Measurements from ENCODE around the gene SLC39A3.
"Not testable (repeated sequence)": the region's sequence is repeated elsewhere in the genome, so short reads cannot be mapped to it uniquely, and the experiment has no call there.

Gene SLC39A3

DNA sequence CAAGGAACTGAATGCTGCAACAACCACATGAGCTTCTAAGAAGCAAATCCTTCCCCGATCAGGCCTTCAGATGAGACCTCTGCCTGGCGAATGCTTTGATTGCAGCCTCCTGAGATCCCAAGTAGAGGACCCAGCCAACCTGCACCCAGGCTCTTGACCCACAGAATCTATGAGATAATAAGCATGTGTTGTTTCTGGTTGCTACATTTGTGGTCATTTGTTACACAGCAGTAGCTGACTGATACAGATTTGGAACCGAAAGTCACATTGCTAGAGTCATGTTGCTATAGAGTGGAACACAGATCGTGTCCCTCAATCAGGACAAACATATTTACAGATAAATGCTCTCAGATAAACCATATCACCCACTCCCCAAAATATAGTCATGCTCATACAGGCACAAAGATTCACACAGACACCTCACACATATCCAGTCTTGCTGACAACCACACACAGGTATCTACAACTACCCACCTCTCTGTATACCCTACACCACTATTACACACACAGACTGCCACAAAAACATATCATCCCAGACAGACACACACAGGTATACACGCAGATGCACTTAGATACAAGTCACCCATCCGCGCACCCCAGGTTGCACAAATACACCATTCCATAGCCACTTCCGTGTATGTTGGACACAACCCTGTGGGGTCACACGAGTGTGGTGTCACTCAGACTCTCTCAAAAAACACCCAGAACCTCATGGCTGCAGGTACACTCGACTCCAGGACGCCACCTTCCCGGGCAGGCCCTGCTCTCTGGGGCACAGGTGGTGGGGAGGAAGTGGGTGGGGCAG, 24.1 kb downstream of the SLC39A3 start:
- in situ Hi-C loops (cut with HindIII; ENCODE audit: low pct_ligation_motif_present, low pct_unique_long_range_greater_than_20kb, low sequenced_read_pairs), result no loop called here
- no peak for DNase-seq

GRCh38 chr19:2714531-2715269, 25.1 kb downstream of the SLC39A3 start:
- no peak for DNase-seq
- in situ Hi-C loops (cut with HindIII; ENCODE audit: low pct_ligation_motif_present, low pct_unique_long_range_greater_than_20kb, low sequenced_read_pairs), result no loop called here

- in situ Hi-C loops (cut with HindIII; ENCODE audit: low pct_ligation_motif_present, low pct_unique_long_range_greater_than_20kb, low sequenced_read_pairs); DNase-seq: not testable (repeated sequence)
Measured at GRCh38 chr19:2714102-2714501, 25.7 kb downstream of the SLC39A3 start.

DNA sequence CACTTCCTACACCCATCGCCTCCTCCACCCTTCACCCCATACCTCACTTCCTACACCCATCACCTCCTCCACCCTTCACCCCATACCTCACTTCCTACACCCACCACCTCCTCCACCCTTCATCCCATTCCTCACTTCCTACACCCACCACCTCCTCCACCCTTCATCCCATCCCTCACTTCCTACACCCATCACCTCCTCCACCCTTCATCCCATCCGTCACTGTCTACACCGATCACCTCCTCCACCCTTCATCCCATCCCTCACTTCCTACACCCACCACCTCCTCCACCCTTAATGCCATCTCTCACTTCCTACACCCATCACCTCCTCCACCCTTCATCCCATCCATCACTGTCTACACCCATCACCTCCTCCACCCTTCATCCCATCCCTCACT, 26.6 kb downstream of the SLC39A3 start:
- DNase-seq; in situ Hi-C loops (cut with HindIII; ENCODE audit: low pct_ligation_motif_present, low pct_unique_long_range_greater_than_20kb, low sequenced_read_pairs): not testable (repeated sequence)

DNA sequence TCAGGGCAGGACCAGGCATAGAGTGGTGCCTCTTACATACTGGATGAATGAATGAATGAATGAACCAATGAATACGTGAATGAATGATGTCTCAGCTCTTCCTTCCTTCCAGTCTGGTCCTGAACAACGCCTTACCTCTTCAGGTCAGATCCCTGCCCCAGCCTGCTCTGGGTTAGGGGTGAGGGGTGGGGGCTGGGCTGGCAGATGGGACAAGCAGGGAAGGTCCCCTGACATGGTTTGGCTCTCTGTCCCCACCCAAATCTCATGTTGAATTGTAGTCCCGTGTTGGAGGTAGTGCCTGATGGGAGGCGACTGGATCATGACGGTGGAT, 28.0 kb downstream of the SLC39A3 start:
- in situ Hi-C loops (cut with HindIII; ENCODE audit: low pct_ligation_motif_present, low pct_unique_long_range_greater_than_20kb, low sequenced_read_pairs), result no loop called here
- no peak for DNase-seq

- DNase-seq, result peak; percentile 15
- in situ Hi-C loops (cut with HindIII; ENCODE audit: low pct_ligation_motif_present, low pct_unique_long_range_greater_than_20kb, low sequenced_read_pairs), result no loop called here
Measured at GRCh38 chr19:2711172-2711874, 28.5 kb downstream of the SLC39A3 start.

GRCh38 chr19:2706251-2706650, 33.6 kb downstream of the SLC39A3 start:
- DNase-seq, result no peak
- in situ Hi-C loops (cut with HindIII; ENCODE audit: low pct_ligation_motif_present, low pct_unique_long_range_greater_than_20kb, low sequenced_read_pairs), result no loop called here

GRCh38 chr19:2703691-2704216, 36.1 kb downstream of the SLC39A3 start:
- no peak for DNase-seq
- in situ Hi-C loops (cut with HindIII; ENCODE audit: low pct_ligation_motif_present, low pct_unique_long_range_greater_than_20kb, low sequenced_read_pairs), result no loop called here

- in situ Hi-C loops (cut with HindIII; ENCODE audit: low pct_ligation_motif_present, low pct_unique_long_range_greater_than_20kb, low sequenced_read_pairs), result no loop called here
- no peak for DNase-seq
Measured at GRCh38 chr19:2703077-2703437, 36.8 kb downstream of the SLC39A3 start.

- DNase-seq, result peak; percentile 85
Measured at GRCh38 chr19:2702170-2703076, 37.4 kb downstream of the SLC39A3 start, which contains the start of gene GNG7. GNG7 (minus strand) TSS chr19:2702694; CDS start chr19:2520688, 182,006 bp downstream.

DNA sequence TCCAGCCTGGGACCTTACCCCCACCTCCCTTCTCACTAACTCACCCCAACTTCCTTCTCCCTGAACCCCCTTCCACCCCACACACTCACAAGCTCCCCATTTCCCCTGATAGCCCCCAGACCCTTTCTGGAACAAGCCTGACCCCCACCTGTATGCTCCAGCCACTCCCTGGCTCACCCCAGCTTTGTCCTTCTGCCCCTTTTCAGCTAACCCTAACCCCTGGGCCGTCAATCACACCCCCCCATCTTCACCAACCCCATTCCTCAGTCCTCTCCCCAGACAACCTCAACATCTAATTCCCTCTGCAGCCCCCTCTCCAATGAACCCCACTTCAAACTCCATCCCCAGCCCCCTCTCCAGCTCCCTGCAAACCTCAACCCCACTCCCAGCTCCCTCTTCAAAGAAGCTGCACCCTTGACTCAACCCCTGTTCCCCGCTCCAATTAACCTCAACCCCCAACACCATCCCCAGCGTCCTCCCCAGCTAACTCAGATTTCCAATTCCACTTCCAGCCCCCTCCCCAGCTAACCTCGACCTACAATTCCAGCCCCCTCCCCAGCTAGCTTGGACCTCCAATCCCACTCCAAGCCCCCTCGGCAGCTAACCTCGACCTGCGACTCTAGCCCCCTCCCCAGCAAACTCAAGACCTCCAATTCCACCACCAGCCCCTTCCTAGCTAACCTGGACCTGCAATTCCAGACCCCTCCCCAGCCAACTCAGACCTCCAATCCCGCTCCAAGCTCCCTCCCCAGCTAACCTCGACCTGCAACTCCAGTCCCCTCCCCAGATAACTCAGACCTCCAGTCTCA, 38.3 kb downstream of the SLC39A3 start:
- DNase-seq, result no peak
- in situ Hi-C loops (cut with HindIII; ENCODE audit: low pct_ligation_motif_present, low pct_unique_long_range_greater_than_20kb, low sequenced_read_pairs), result no loop called here

More at GRCh38 chr19:2702170-2703076, 37.4 kb downstream of the SLC39A3 start, which contains the start of gene GNG7:
- in situ Hi-C loops (cut with HindIII; ENCODE audit: low pct_ligation_motif_present, low pct_unique_long_range_greater_than_20kb, low sequenced_read_pairs), result no loop called here

- DNase-seq, result no peak
- in situ Hi-C loops (cut with HindIII; ENCODE audit: low pct_ligation_motif_present, low pct_unique_long_range_greater_than_20kb, low sequenced_read_pairs), result no loop called here
Measured at GRCh38 chr19:2700660-2701360, 39.0 kb downstream of the SLC39A3 start.

DNA sequence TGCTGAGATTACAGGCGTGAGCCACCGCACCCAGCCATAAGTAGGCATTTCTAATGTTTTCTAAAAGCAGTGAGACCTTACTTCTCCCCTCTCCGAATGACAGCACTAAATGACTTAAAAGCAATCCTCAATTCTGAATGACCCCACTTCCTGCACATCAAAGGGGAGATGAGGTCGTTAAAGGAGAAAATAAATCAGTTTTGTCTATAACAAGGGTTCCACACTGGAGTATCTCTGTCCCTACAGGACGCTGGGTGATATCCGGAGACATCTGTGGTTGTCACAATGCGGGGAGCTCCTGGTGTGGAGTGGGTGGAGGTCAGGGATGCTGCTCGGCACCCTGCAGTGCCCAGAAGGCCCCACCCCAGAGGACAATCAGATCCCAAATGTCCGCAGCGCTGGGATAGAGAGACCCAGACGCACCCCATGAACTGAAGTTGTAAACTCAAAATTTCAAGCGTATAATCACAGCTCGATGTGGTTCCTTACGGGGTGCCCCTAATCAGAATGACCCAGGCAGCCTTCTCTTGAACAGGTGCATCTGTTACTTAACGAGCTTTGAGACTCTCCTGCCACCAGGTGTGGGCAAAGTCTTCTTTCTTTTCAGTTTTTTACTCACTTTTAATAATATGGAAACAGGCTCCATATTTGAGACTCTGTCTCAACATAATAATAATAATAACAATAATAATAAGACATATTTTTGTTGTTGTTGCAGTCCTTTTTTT, 40.2 kb downstream of the SLC39A3 start:
- in situ Hi-C loops (cut with HindIII; ENCODE audit: low pct_ligation_motif_present, low pct_unique_long_range_greater_than_20kb, low sequenced_read_pairs), result no loop called here
- DNase-seq, result no peak

GRCh38 chr19:2694196-2694595, 45.6 kb downstream of the SLC39A3 start:
- no peak for DNase-seq
- in situ Hi-C loops (cut with HindIII; ENCODE audit: low pct_ligation_motif_present, low pct_unique_long_range_greater_than_20kb, low sequenced_read_pairs), result no loop called here

GRCh38 chr19:2693492-2694160, 46.2 kb downstream of the SLC39A3 start:
- in situ Hi-C loops (cut with HindIII; ENCODE audit: low pct_ligation_motif_present, low pct_unique_long_range_greater_than_20kb, low sequenced_read_pairs), result no loop called here
- DNase-seq, result no peak

- in situ Hi-C loops (cut with HindIII; ENCODE audit: low pct_ligation_motif_present, low pct_unique_long_range_greater_than_20kb, low sequenced_read_pairs), result no loop called here
- DNase-seq, result no peak
Measured at GRCh38 chr19:2691951-2692350, 47.9 kb downstream of the SLC39A3 start.
